Glutamatergic neuron (in vitro differentiated cells): Measurements from ENCODE around the gene IGFBPL1. TPM values are rescaled to one million over a fixed set of nuclear protein-coding genes. Genes with fewer than 3 reads are reported as not detected.

ENCODE experiments used
- DNase-seq: peaks from one replicate; pipeline ENCODE4 v3.0.0; 2022
- H3K27ac Mint-ChIP-seq: one replicate; pipeline ENCODE4 v1.8.0; 2020; ENCODE audit warnings: mild to moderate bottlenecking, mixed read lengths, inconsistent platforms; ENCODE audit not compliant: unreplicated experiment
- H3K27me3 Mint-ChIP-seq: one replicate; pipeline ENCODE4 v1.8.0; 2020; ENCODE audit warnings: mild to moderate bottlenecking, moderate library complexity, mixed read lengths, inconsistent platforms; ENCODE audit not compliant: unreplicated experiment
- H3K36me3 Mint-ChIP-seq: one replicate; pipeline ENCODE4 v1.8.0; 2020; ENCODE audit warnings: mild to moderate bottlenecking, mixed read lengths, inconsistent platforms; ENCODE audit not compliant: unreplicated experiment
- H3K4me1 Mint-ChIP-seq: one replicate; pipeline ENCODE4 v1.8.0; 2020; ENCODE audit warnings: mild to moderate bottlenecking, low read depth, mixed read lengths, inconsistent platforms; ENCODE audit not compliant: unreplicated experiment
- H3K4me3 Mint-ChIP-seq: one replicate; pipeline ENCODE4 v1.8.0; 2020; ENCODE audit warnings: mild to moderate bottlenecking, mixed read lengths, inconsistent platforms; ENCODE audit not compliant: unreplicated experiment
- H3K9me3 Mint-ChIP-seq: one replicate; pipeline ENCODE4 v1.8.0; 2020; ENCODE audit warnings: mild to moderate bottlenecking, moderate library complexity, mixed read lengths, inconsistent platforms; ENCODE audit not compliant: unreplicated experiment
- CTCF ChIP-seq: fragments of 200-600 bp; sonication (generic); IDR thresholded peaks from one replicate; pipeline ENCODE4 v1.5.0; 2021; ENCODE audit not compliant: partially characterized antibody, unreplicated experiment
- total RNA-seq: library from RNA; stranded (reverse); fragmentation: NEBNext Ultra II Directional; extraction: Animal tissue kit (Norgen Biotek cat#: 25700); gene quantifications from one replicate; pipeline ENCODE4 v1.2.1, GENCODE V29; 2021; ENCODE audit not compliant: unreplicated experiment

IGFBPL1 gene
- total RNA-seq, 1 donor from 2014 or later = 590 TPM

- DNase-seq = no peak
- H3K4me1 Mint-ChIP-seq = peaks cover 21% of the 10 kb centered on the region
- no peak overlapping the region for H3K27ac Mint-ChIP-seq
- peaks cover 7% of the 10 kb centered on the region for H3K27me3 Mint-ChIP-seq
- H3K4me3 Mint-ChIP-seq = no peak overlapping the region
- H3K36me3 Mint-ChIP-seq = no peaks in the 10 kb centered on the region
- no peak for TF ChIP-seq CTCF
- H3K9me3 Mint-ChIP-seq = peaks cover 9% of the 10 kb centered on the region
These were observed 66.7 kb downstream of the IGFBPL1 start for GRCh38 chr9:38357350-38358114.

GRCh38 chr9:38356851-38357250, 67.4 kb downstream of the IGFBPL1 start:
- TF ChIP-seq CTCF = no peak
- no peak for DNase-seq
- Mint-ChIP-seq H3K4me1 (peaks cover 23% of the 10 kb centered on the region), H3K36me3 (no peaks in the 10 kb centered on the region), H3K9me3 (peaks cover 6% of the 10 kb centered on the region), H3K27me3 (peaks cover 7% of the 10 kb centered on the region), H3K27ac (no peak overlapping the region), H3K4me3 (no peak overlapping the region)

Other genes with a start within 250 kb of the IGFBPL1 start
- gene ALDH1B1, start 31.8 kb downstream of the IGFBPL1 start, total RNA-seq = 15.3 TPM
- gene ANKRD18A, start 196.1 kb upstream of the IGFBPL1 start, total RNA-seq = 32.3 TPM